GM10248 (cell line): Measurements from ENCODE around the gene SLC38A4.

Experiments used
- CTCF ChIA-PET: fragments of 300-600 bp; sonication (Branson Sonifier 250); formaldehyde crosslinking; extraction: SDS; loops from one replicate; lab custom pipeline; 2021; ENCODE audit warnings: antibody characterized with exemption; lab: Yijun Ruan, JAX
- POLR2A ChIA-PET: fragments of 350-650 bp; sonication (Branson Sonifier 250); formaldehyde crosslinking; extraction: SDS; loops from one replicate; lab custom pipeline; 2020; ENCODE audit warnings: antibody characterized with exemption; lab: Yijun Ruan, JAX
- DNase-seq: peaks from one replicate; pipeline ENCODE4 v3.0.0; 2012; ENCODE audit errors: extremely low spot score
- TF ChIP-seq, protein P1 (sequence below): IDR thresholded peaks from 2 replicates; pipeline ENCODE4 v1.5.1; 2012; ENCODE audit warnings: mild to moderate bottlenecking, low read depth; ENCODE audit errors: extremely low read depth, missing control alignments, control extremely low read depth

SLC38A4 gene, protein sequence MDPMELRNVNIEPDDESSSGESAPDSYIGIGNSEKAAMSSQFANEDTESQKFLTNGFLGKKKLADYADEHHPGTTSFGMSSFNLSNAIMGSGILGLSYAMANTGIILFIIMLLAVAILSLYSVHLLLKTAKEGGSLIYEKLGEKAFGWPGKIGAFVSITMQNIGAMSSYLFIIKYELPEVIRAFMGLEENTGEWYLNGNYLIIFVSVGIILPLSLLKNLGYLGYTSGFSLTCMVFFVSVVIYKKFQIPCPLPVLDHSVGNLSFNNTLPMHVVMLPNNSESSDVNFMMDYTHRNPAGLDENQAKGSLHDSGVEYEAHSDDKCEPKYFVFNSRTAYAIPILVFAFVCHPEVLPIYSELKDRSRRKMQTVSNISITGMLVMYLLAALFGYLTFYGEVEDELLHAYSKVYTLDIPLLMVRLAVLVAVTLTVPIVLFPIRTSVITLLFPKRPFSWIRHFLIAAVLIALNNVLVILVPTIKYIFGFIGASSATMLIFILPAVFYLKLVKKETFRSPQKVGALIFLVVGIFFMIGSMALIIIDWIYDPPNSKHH

DNA sequence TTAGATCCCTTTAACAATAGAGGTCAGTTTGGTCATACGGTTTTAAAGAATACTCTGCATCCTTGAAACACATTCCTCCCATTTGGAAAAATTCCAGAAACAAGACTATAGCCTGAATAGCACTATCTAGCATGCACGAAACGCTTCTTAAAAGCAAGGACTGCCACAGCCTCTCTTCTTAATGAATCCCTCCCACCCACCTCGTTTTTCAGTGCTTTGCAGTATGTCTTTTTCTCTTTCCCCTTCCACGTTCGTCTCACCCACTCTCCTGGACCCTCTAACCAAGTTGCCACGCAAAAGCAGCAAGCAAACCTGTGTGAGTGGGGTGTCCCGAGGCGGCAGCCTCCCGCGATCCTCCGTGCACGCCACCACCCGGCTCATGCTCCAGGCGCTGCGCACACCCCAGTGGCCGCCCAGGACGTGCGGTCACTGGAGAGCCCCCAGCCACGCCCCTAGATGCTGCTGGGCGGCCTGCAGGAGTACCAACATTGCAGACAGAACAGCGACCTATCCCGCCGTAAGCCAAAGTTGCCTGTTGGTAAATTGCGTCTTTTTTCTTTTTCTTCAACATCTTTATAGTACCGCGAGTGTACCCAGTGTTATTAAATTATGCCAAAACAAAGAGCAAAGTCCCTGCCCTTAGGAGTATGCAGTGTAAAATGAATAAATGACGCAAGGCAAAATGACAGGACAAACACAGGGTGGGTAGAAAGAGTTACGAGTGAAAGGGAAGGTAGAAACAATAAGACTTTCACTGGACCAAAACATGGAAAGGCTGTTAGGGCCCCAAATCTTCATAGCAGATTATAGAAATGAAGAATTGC, at the start of gene SLC38A4:
SLC38A4 (minus strand) TSS at position 407 of the 824 bp plus-strand sequence. CDS start 32,926 bp downstream, outside the sequence.
- ChIA-PET POLR2A (no interaction called here), CTCF (no interaction called here)
- TF ChIP-seq, protein P1, sequence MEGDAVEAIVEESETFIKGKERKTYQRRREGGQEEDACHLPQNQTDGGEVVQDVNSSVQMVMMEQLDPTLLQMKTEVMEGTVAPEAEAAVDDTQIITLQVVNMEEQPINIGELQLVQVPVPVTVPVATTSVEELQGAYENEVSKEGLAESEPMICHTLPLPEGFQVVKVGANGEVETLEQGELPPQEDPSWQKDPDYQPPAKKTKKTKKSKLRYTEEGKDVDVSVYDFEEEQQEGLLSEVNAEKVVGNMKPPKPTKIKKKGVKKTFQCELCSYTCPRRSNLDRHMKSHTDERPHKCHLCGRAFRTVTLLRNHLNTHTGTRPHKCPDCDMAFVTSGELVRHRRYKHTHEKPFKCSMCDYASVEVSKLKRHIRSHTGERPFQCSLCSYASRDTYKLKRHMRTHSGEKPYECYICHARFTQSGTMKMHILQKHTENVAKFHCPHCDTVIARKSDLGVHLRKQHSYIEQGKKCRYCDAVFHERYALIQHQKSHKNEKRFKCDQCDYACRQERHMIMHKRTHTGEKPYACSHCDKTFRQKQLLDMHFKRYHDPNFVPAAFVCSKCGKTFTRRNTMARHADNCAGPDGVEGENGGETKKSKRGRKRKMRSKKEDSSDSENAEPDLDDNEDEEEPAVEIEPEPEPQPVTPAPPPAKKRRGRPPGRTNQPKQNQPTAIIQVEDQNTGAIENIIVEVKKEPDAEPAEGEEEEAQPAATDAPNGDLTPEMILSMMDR = no peak
- no peak for DNase-seq

DNA sequence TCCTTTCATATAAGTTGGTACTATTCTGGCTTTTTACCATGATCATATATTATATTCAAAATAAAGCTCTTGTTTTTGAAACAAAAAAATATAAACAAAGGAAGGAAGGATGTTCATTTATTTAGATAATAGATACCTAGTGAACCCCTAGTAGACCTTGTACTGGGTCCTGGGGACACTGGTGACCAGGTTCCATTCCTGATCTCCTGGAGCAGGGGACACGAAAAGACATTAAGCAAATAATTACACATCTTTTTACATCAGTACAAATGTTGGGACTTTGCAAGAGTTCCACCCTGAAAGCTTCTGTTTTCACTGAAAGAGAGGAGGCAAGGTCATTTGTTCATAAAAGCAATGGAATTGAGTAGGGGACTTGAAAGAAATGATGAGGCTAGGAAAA, 49.3 kb upstream of the SLC38A4 start:
- TF ChIP-seq, protein P1 = no peak
- CTCF ChIA-PET = no interaction called here
- POLR2A ChIA-PET = no interaction called here
- no peak for DNase-seq

DNA sequence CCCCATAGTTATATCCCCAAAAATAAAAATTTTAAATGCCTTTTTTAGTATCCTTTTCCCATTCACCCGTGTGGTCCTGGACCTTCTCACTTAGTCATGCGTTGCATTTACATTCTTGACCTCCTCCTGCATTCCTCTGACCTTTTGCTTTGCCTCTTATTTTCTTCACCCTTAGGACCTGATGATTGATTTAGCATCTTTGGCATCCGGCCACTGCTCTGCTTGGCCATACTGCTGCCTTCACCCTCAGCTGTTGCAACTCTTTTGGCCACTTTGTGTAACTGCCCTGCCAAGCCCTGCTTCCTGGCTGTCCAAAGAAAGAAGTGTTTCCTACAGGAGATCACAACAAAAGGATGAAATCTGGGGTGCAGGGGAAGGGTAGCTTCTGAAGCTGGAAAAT, 48.8 kb upstream of the SLC38A4 start:
- ChIA-PET POLR2A (no interaction called here), CTCF (no interaction called here)
- no peak for DNase-seq

DNA sequence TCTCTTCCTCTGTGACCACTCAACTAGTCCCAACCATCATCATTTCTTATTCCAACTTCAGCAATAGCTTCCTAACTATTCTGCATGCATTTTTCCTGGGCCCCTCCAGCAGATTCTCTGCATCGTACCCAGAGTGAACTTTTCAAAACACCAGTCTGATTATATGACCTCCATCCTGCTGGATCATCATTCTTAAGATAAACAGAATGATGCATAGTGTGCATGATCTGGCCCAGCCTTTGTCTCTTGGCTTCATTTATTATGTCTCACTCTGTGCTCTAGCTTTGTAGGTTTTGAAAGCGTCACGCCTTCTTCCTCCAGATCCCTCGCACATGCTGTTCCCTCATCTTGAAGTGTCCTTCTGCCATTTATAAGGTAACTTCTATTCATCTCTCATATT, 46.3 kb upstream of the SLC38A4 start:
- CTCF ChIA-PET = interaction anchor here (0.9 kb wide), 1 partner anchor 92 kb away, joined by 3 read pairs; no protein-coding TSS in a partner anchor
- POLR2A ChIA-PET = no interaction called here
- TF ChIP-seq, protein P1 = no peak
- DNase-seq = no peak

More for the DNA sequence above, 48.8 kb upstream of the SLC38A4 start:
- TF ChIP-seq, protein P1 = no peak

DNA sequence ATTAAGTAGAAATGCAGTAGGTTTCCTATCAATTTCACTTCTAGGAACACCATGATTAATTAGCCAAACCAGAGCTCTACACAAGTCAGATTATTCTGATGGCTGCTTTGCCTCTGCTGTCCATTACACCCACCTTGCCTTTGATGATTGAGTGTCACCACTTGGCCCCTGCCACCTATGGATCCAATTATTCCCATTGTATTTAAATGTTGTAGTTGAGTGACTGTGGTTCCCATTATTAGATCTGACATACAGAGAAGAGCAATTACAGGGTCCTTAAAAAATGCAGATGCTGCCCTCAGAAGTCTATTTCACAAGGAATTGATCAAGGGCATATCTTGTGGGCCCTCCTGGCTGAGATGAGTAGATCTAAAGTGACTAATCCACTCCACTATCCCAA, 39.5 kb upstream of the SLC38A4 start:
- ChIA-PET CTCF (no interaction called here), POLR2A (no interaction called here)
- no peak for DNase-seq
- TF ChIP-seq, protein P1 = no peak

DNA sequence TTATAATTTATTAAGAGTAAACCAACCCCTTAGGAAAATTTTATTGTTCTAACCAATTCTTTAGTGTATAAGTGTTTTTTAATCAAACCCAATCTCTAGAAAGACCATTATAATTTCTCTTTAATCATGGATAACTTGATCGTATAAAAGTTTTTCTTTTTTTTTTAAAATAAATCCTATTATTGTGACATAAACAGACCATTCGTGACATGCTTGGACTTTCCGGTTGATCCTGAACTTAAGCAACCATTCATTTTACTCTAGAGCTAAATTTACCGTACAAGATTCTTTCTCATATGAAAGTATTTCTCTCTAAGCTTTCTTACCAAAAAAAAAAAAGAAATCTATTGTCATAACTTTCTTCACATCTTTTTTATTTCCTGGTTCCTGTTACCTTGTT, 32.6 kb upstream of the SLC38A4 start:
- POLR2A ChIA-PET = no interaction called here
- DNase-seq = no peak
- TF ChIP-seq, protein P1 = no peak
- CTCF ChIA-PET = interaction anchor here (1.1 to 1.6 kb wide), 3 partner anchors 11 to 48 kb away, joined by 3 to 4 read pairs (median 3); no protein-coding TSS in a partner anchor
